HG02623 (cell line): Measurements from ENCODE around the gene HAAO.
A peak's percentile ranks its signal among the peaks of the same experiment; 100 is the strongest.
"Not testable (repeated sequence)": the region's sequence is repeated elsewhere in the genome, so short reads cannot be mapped to it uniquely, and the experiment has no call there.

Experiments
- ATAC-seq: cut with Tn5 transposase; IDR thresholded peaks from one replicate; pipeline ENCODE4 v1.9.1; 2021; ENCODE audit warnings: moderate library complexity; ENCODE audit not compliant: unreplicated experiment

HAAO gene

DNA sequence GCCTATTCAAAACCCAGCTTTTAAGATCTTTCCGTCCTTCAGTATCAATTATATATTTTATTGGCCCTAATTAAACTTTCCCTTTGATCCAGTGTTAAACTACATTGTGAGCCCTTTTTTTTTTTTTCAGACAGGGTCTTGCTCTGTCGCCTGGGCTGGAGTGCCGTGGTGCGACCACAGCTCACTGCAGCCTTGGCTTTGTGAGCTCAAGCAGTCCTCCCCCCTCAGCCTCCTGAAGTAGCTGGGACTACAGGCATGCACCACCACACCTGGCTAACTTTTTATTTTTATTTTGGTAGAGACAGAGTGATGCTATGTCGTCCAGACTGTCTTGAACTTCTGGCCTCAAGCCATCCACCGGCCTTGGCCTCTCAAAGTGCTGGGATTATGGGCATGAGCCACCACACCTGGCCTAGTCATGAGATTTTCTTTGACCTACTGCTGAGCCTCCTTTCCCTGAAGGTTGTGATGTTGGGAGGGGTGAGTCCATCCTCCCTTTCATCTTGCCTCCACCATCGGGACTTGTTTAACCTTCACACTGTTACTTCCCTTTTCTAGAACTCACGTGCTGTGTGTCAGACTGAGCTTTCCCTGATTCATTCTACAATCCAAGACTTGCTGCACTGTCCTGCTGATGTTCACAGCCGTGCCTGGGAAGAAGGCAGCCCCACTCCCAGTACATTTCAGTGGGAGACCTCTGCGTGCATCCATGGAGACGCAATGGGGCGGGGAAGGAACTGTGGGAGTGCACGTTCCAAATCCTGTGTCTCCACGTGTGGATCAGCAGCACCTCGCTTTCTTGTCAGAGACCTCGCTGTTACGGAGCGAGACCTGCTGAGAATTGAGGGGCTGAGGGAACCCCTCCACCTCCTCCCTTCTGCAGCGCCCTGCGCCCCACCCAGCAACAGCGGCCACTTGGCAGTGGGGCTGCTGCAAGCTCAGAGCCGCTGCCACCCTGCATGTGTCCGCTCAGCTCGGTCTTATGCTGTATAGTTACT is 39.3 kb downstream of the HAAO start:
- no peak for ATAC-seq

- ATAC-seq, result peak; percentile 62
These were observed 40.1 kb downstream of the HAAO start for GRCh38 chr2:42752314-42752713.

DNA sequence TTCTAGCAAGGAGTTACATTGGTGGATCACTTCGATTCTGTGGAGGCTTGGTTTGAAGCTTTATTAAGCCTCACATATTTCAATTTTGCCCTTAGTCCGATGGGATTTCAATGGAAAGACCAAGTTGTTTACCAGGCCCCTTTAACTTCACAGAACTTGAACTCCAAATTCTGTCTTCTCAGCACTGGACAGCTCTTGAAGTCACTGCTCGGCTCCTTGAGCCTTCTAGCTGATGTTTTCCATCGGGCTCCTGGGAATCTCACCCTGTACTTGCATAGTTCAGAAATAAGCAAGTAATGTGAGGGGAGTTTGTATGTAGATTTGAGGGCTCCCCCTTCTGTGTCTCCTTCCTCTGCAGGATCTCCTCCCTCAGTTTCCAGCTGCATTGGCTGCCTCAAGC is 43.5 kb downstream of the HAAO start:
- ATAC-seq, result no peak

GRCh38 chr2:42747422-42747821 is 45.0 kb downstream of the HAAO start:
- no peak for ATAC-seq

GRCh38 chr2:42744545-42745082 is 47.8 kb downstream of the HAAO start:
- no peak for ATAC-seq

DNA sequence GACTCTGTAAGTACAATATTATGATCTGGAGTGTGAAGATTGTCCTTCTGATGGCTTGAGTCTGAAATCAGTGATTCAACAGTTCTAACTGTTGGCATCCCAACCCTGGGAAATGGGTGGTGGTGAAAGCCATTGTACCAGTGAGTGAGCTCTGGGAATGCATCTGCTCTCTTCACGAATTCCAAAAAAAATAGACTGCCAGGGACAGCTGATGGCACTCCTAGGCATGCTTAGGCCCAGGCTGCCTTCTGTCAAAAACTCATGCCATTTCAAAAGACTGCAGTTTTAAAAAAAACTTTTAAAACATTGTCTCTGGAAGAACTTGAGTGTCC is 48.8 kb downstream of the HAAO start:
- ATAC-seq, result no peak

GRCh38 chr2:42742740-42743658 is 49.4 kb downstream of the HAAO start:
- no peak for ATAC-seq

GRCh38 chr2:42741140-42741539 is 51.2 kb downstream of the HAAO start:
- ATAC-seq, result no peak

DNA sequence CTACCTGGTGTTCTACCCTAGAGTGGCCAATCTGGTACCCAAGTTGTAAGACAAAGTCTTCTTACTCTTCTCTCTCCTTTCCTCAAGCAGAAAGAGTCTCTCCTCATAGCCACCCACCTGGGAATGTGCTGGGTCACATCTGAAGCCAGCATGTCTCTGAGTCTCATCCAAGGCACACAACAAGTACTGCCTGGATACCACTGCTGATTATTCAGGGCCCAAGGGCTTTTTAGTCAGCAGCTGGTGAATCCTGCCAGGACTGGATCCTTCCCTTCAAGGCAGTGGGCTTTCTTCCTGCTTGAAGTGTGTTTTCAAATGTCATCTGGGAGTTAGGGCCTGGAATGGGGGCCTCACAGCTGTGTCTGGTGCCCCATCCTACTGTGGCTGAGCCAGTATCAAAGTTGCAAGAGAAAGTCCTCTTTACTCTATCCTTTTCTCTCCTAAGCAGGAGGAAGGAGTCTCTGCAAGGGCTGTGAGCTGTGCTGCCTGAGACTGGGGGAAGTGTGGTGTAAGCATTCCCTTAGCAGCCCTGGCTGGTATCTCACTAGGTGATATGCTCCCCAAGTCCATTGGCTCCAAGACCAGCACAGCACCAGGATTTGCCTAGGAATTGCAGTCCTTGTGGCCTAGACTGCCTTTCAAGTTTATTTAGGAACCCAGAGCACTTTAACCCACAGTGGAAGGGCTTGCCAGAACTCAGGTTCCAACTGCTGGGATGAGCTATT is 55.6 kb downstream of the HAAO start:
- ATAC-seq, result no peak

DNA sequence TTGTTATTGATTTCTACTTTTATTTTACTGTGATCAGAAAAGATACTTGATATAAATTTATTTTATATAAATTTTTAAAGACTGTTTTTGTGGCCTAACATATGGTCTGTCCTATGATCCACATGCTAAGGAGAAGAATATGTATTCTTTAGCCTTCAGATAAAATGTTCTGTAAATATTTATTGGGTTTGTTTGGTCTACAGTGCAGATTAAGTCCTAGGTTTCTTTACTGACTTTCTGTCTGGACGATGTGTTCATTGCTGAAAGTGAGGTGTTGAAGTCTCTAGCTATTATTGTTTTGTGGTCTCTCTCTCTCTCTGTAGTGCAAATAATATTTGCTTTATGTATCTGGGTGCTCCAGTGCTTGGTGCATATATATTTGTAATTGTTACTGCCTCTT is 58.5 kb downstream of the HAAO start:
- ATAC-seq, result no peak

DNA sequence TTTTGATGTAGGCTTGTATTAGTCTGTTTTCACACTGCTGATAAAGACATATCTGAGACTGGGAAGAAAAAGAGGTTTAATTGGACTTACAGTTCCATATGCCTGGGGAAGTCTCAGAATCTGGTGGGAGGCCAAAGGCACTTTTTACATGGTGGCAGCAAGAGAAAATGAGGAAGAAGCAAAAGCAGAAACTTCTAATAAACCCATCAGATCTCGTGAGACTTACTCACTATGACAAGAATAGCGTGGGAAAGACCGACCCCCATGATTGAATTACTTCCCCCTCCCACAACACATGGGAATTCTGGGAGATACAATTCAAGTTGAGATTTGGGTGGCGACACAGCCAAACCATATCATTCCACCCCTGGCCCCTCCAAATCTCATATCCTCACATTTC is 61.1 kb downstream of the HAAO start:
- ATAC-seq, result not testable (repeated sequence)

- ATAC-seq, result no peak
These were observed 65.7 kb downstream of the HAAO start for GRCh38 chr2:42726680-42727079.

- no peak for ATAC-seq
These were observed 66.7 kb downstream of the HAAO start for GRCh38 chr2:42725657-42726056.

GRCh38 chr2:42724886-42725285 is 67.5 kb downstream of the HAAO start:
- no peak for ATAC-seq

GRCh38 chr2:42723465-42723864 is 68.9 kb downstream of the HAAO start:
- no peak for ATAC-seq

- ATAC-seq, result peak; percentile 93
These were observed 69.8 kb downstream of the HAAO start for GRCh38 chr2:42722320-42723190.

- no peak for ATAC-seq
These were observed 70.5 kb downstream of the HAAO start for GRCh38 chr2:42721898-42722297.
